IMR-90 (cell line): Measurements from ENCODE around the gene KLF1.

Source experiments
- BHLHE40 ChIP-seq: fragments of 150-350 bp; IDR thresholded peaks from 2 replicates; pipeline ENCODE4 v1.6.1; 2016; ENCODE audit warnings: mild to moderate bottlenecking, low read depth, low read length
- CHD1 ChIP-seq: IDR thresholded peaks from 2 replicates; pipeline ENCODE4 v1.6.1; 2012; ENCODE audit warnings: low read depth, low read length, improper control_type of control experiment
- CTCF ChIP-seq: conservative IDR thresholded peaks from 2 replicates; pipeline ENCODE4 v1.5.1; 2012; ENCODE audit warnings: mild to moderate bottlenecking, low read depth, low read length, improper control_type of control experiment
- POLR2A ChIP-seq: IDR thresholded peaks from 2 replicates; pipeline ENCODE4 v1.6.1; 2012; ENCODE audit warnings: mild to moderate bottlenecking, low read depth, low read length
- RAD21 ChIP-seq: IDR thresholded peaks from 2 replicates; pipeline ENCODE4 v1.6.1; 2012; ENCODE audit warnings: low read length, improper control_type of control experiment
- RCOR1 ChIP-seq: IDR thresholded peaks from 2 replicates; pipeline ENCODE4 v1.6.1; 2012; ENCODE audit warnings: mild to moderate bottlenecking, low read length, improper control_type of control experiment; ENCODE audit not compliant: insufficient replicate concordance
- RFX5 ChIP-seq: IDR thresholded peaks from 2 replicates; pipeline ENCODE4 v1.8.0; 2012; ENCODE audit warnings: low read depth, mild to moderate bottlenecking, low read length, moderate library complexity
- TF ChIP-seq, protein P1 (sequence below): fragments of 150-350 bp; IDR thresholded peaks from 2 replicates; pipeline ENCODE4 v1.6.1; 2016; ENCODE audit warnings: low read depth, mild to moderate bottlenecking, low read length, moderate library complexity, borderline replicate concordance

GRCh38 chr19:12838886-12839756 lies 47.9 kb downstream of the KLF1 start:
- TF ChIP-seq CTCF (no peak), RFX5 (no peak), CHD1 (no peak), BHLHE40 (no peak), POLR2A (no peak), RCOR1 (no peak), RAD21 (no peak)
- TF ChIP-seq, protein P1, sequence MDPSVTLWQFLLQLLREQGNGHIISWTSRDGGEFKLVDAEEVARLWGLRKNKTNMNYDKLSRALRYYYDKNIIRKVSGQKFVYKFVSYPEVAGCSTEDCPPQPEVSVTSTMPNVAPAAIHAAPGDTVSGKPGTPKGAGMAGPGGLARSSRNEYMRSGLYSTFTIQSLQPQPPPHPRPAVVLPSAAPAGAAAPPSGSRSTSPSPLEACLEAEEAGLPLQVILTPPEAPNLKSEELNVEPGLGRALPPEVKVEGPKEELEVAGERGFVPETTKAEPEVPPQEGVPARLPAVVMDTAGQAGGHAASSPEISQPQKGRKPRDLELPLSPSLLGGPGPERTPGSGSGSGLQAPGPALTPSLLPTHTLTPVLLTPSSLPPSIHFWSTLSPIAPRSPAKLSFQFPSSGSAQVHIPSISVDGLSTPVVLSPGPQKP, result no peak
